Stimulated activated CD4-positive, alpha-beta T cell treated with anti-CD3 and anti-CD28 coated beads, Interleukin-15, amount 100 ng/mL, for 48 hours (primary cell): Measurements from ENCODE around the gene TRDMT1.

Experiments used
- DNase-seq, 2 donors: peaks; one replicate each; pipeline ENCODE4 v3.0.0-alpha.2; 2020; ENCODE audit warnings: low read depth in 2 of 2

Gene TRDMT1

GRCh38 chr10:17200912-17201793, at the start of gene TRDMT1:
Gene TRDMT1, minus strand, starts transcription at chr10:17201672. Its CDS starts 38 bp downstream, at chr10:17201634.
- DNase-seq = peak; percentile 67 to 69

- no peak for DNase-seq
Measured at GRCh38 chr10:17250736-17251135, 49.3 kb upstream of the TRDMT1 start.

GRCh38 chr10:17249820-17250219, 48.3 kb upstream of the TRDMT1 start:
- no peak for DNase-seq

- no peak for DNase-seq
Measured at GRCh38 chr10:17248964-17249363, 47.5 kb upstream of the TRDMT1 start.

GRCh38 chr10:17247210-17247609, 45.7 kb upstream of the TRDMT1 start:
- DNase-seq = no peak

GRCh38 chr10:17244700-17245365, 43.4 kb upstream of the TRDMT1 start:
- DNase-seq = no peak

GRCh38 chr10:17241611-17242333, 40.3 kb upstream of the TRDMT1 start:
- no peak for DNase-seq

GRCh38 chr10:17240616-17241015, 39.1 kb upstream of the TRDMT1 start:
- no peak for DNase-seq

- no peak for DNase-seq
Measured at GRCh38 chr10:17240096-17240495, 38.6 kb upstream of the TRDMT1 start.

GRCh38 chr10:17239345-17240085, 38.0 kb upstream of the TRDMT1 start:
- DNase-seq = no peak

GRCh38 chr10:17238445-17239291, 37.2 kb upstream of the TRDMT1 start:
- no peak for DNase-seq

- no peak for DNase-seq
Measured at GRCh38 chr10:17237915-17238444, 36.5 kb upstream of the TRDMT1 start.

GRCh38 chr10:17237149-17237527, 35.7 kb upstream of the TRDMT1 start:
- no peak for DNase-seq

GRCh38 chr10:17236468-17237148, 35.1 kb upstream of the TRDMT1 start:
- no peak for DNase-seq

GRCh38 chr10:17235136-17235535, 33.7 kb upstream of the TRDMT1 start:
- DNase-seq = no peak

- DNase-seq = no peak
Measured at GRCh38 chr10:17234431-17234945, 33.0 kb upstream of the TRDMT1 start.

- DNase-seq = no peak
Measured at GRCh38 chr10:17233286-17233991, 32.0 kb upstream of the TRDMT1 start.

GRCh38 chr10:17232276-17232960, 30.9 kb upstream of the TRDMT1 start:
- DNase-seq = no peak
